HepG2 (cell line): ENCODE measurements around the gene MCM8. TPM values are rescaled to one million over a fixed set of nuclear protein-coding genes. Genes with fewer than 3 reads are reported as not detected.

Experiments used
- ATAC-seq: fragments of 200-7000 bp; cut with Tn5 transposase; 3 replicates; pipeline ENCODE4 v1.9.1; 2020; ENCODE audit warnings: mild to moderate bottlenecking, moderate library complexity
- BruUV-seq: library from RNA; stranded (reverse); fragments of 400-500 nt; replicated peaks from 2 replicates; lab custom pipeline; 2021; lab: Mats Ljungman, UMichigan
- CTCF ChIA-PET: fragments of 300-600 bp; formaldehyde crosslinking; extraction: SDS; loops from one replicate; lab custom pipeline; 2021; ENCODE audit warnings: low total read pairs, inconsistent platforms, low intra/inter-chr PET ratio; lab: Yijun Ruan, JAX
- POLR2A ChIA-PET: fragments of 350-600 bp; sonication (Branson Sonifier 250); formaldehyde crosslinking; loops from one replicate; lab custom pipeline; 2020; ENCODE audit warnings: antibody characterized with exemption, inconsistent platforms; lab: Yijun Ruan, JAX
- DNase-seq: peaks from one replicate; pipeline ENCODE4 v3.0.0-alpha.2; 2015; ENCODE audit warnings: low spot score
- FAIRE-seq: peaks from 3 replicates; lab custom pipeline; 2011; peaks lifted over from hg19 to GRCh38; lab: Jason Lieb, UNC
- H2AFZ ChIP-seq: one replicate; pipeline ENCODE4 v1.6.1; 2011; ENCODE audit warnings: low read length, inconsistent platforms
- H3K27ac ChIP-seq: fragments of 300-600 bp; 3 replicates; pipeline ENCODE4 v1.8.0; 2011; ENCODE audit warnings: mixed run types, mild to moderate bottlenecking, mixed read lengths, low read length, inconsistent platforms; ENCODE audit not compliant: insufficient read depth; ENCODE audit errors: extremely low read length
- H3K27me3 ChIP-seq, 2 experiments: fragments of 200-600 bp in 1 of 2; 2 replicates in 1 of 2; 3 replicates in 1 of 2; pipeline versions ENCODE4 v1.6.0 to v1.8.0; 2011; ENCODE audit warnings: low read length in 2 of 2, mild to moderate bottlenecking in 2 of 2, moderate library complexity in 2 of 2, inconsistent platforms in 1 of 2; ENCODE audit not compliant: insufficient read depth in 2 of 2, control insufficient read depth in 1 of 2
- H3K36me3 ChIP-seq, 2 experiments: fragments of 200-600 bp in 1 of 2; replicated peaks in 1 of 2; 2 replicates in 1 of 2; 3 replicates in 1 of 2; pipeline versions ENCODE4 v1.5.1 to v1.8.0; 2011; ENCODE audit warnings: low read length in 2 of 2, inconsistent platforms in 1 of 2; ENCODE audit not compliant: insufficient read depth in 2 of 2, control insufficient read depth in 1 of 2
- H3K4me1 ChIP-seq: 2 replicates; pipeline ENCODE4 v1.5.1; 2012; ENCODE audit warnings: low read length, inconsistent platforms; ENCODE audit not compliant: insufficient read depth
- H3K4me2 ChIP-seq: 2 replicates; pipeline ENCODE4 v1.6.0; 2011; ENCODE audit warnings: low read depth, low read length, inconsistent platforms
- H3K4me3 ChIP-seq, 3 experiments: fragments of 200-600 bp in 1 of 3; sonication (generic), shearing (Covaris generic) in 1 of 3; replicated peaks in 1 of 3; 2 replicates each; pipeline ENCODE4 v1.5.1; 2011 to 2016; ENCODE audit warnings: low read length in 3 of 3, inconsistent platforms in 2 of 3, low read depth in 2 of 3, mild to moderate bottlenecking in 2 of 3, control low read depth in 1 of 3, mixed read lengths in 1 of 3; ENCODE audit not compliant: insufficient read depth in 1 of 3
- H3K79me2 ChIP-seq: one replicate; pipeline ENCODE4 v1.6.1; 2011; ENCODE audit warnings: low read length, inconsistent platforms; ENCODE audit not compliant: insufficient read depth
- H3K9ac ChIP-seq: 2 replicates; pipeline ENCODE4 v1.6.0; 2011; ENCODE audit warnings: mild to moderate bottlenecking, low read depth, low read length, inconsistent platforms; ENCODE audit not compliant: insufficient read depth
- H3K9me3 ChIP-seq: 2 replicates; pipeline ENCODE4 v1.5.1; 2012; ENCODE audit warnings: mild to moderate bottlenecking, low read length
- H4K20me1 ChIP-seq: 2 replicates; pipeline ENCODE4 v1.6.0; 2011; ENCODE audit warnings: inconsistent platforms, mild to moderate bottlenecking, low read length, moderate library complexity; ENCODE audit not compliant: insufficient read depth
- ATAD3A ChIP-seq: sonication (generic); formaldehyde crosslinking; IDR thresholded peaks from 2 replicates; pipeline ENCODE4 v1.4.0; 2020; ENCODE audit warnings: missing genetic modification reagents
- HNRNPK ChIP-seq: fragments of 200-400 bp; formaldehyde crosslinking; IDR thresholded peaks from 2 replicates; pipeline ENCODE4 v1.6.1; 2018; ENCODE audit warnings: low read length, low read depth, moderate library complexity, mild to moderate bottlenecking; ENCODE audit not compliant: poor library complexity, severe bottlenecking
- NKX3-1 ChIP-seq: sonication (generic); formaldehyde crosslinking; IDR thresholded peaks from 2 replicates; pipeline ENCODE4 v1.5.0; 2020; ENCODE audit warnings: missing genetic modification reagents
- NR2F6 ChIP-seq, 2 experiments: IDR thresholded peaks; 2 replicates each; pipeline ENCODE4 v1.6.1; 2016; ENCODE audit warnings: antibody characterized with exemption in 1 of 2, mild to moderate bottlenecking in 1 of 2
- POLR2AphosphoS5 ChIP-seq: IDR thresholded peaks from 2 replicates; pipeline ENCODE4 v1.6.1; 2012; ENCODE audit warnings: low read depth, low read length
- RFXAP ChIP-seq: sonication (generic); formaldehyde crosslinking; IDR thresholded peaks from 2 replicates; pipeline ENCODE4 v1.4.0; 2020; ENCODE audit warnings: missing genetic modification reagents, borderline replicate concordance
- SP2 ChIP-seq: sonication (generic); formaldehyde crosslinking; IDR thresholded peaks from 2 replicates; pipeline ENCODE4 v1.5.1; 2020; ENCODE audit warnings: mild to moderate bottlenecking, missing genetic modification reagents
- ZHX1 ChIP-seq: sonication (generic); formaldehyde crosslinking; IDR thresholded peaks from 2 replicates; pipeline ENCODE4 v1.8.1; 2022; ENCODE audit warnings: low read depth, mild to moderate bottlenecking, missing genetic modification reagents
- ZNF383 ChIP-seq: sonication (generic); formaldehyde crosslinking; IDR thresholded peaks from 2 replicates; pipeline ENCODE4 v1.4.0; 2020; ENCODE audit warnings: missing genetic modification reagents, mild to moderate bottlenecking, borderline replicate concordance
- ZNF460 ChIP-seq: sonication (generic); formaldehyde crosslinking; IDR thresholded peaks from 2 replicates; pipeline ENCODE4 v1.5.1; 2020; ENCODE audit warnings: missing genetic modification reagents, mild to moderate bottlenecking, borderline replicate concordance
- in situ Hi-C: cut with HindIII; loops from 2 replicates; pipeline ENCODE4 v1.10.0; 2017; ENCODE audit warnings: low pct_unique_long_range_greater_than_20kb; ENCODE audit not compliant: extremely low pct_ligation_motif_present
- intact Hi-C: fragments of 100-400 bp; cut with micrococcal nuclease; formaldehyde crosslinking; loops from one replicate; pipeline ENCODE4 v1.10.0; 2022; ENCODE audit not compliant: unreplicated experiment
- polyA plus RNA-seq, 8 experiments: library from polyadenylated mRNA; depleted of rRNA in 3 of 8; stranded (reverse) in 7 of 8; unstranded in 1 of 8; fragments of >200 nt; fragmentation: Illumina TruSeq in 4 of 8; extraction: Trizol in 4 of 8; gene quantifications; 2 replicates each; pipeline versions ENCODE4 v1.2.1 to v1.2.3, GENCODE V29; 2011 to 2016; ENCODE audit warnings: low read depth in 4 of 8, missing spikeins in 1 of 8, mixed read lengths in 1 of 8; ENCODE audit not compliant: insufficient read depth in 1 of 8
- total RNA-seq, 5 experiments: library from RNA; depleted of rRNA; stranded (reverse); fragments of >200 nt; fragmentation: Illumina TruSeq; extraction: Trizol; gene quantifications; 2 replicates each; pipeline ENCODE4 v1.2.3, GENCODE V29; 2016; ENCODE audit warnings: low read depth in 1 of 5
- TF ChIP-seq, protein P1 (sequence below): sonication (generic); formaldehyde crosslinking; IDR thresholded peaks from 2 replicates; pipeline ENCODE4 v1.9.0; 2021; ENCODE audit warnings: missing genetic modification reagents, borderline replicate concordance
- TF ChIP-seq, protein P2 (sequence below): sonication (generic); formaldehyde crosslinking; IDR thresholded peaks from 2 replicates; pipeline ENCODE4 v1.4.0; 2020; ENCODE audit warnings: missing genetic modification reagents, mild to moderate bottlenecking, borderline replicate concordance
- TF ChIP-seq, protein P3 (sequence below): sonication (generic); formaldehyde crosslinking; IDR thresholded peaks from 2 replicates; pipeline ENCODE4 v1.5.0; 2020; ENCODE audit warnings: mild to moderate bottlenecking, missing genetic modification reagents, borderline replicate concordance
- TF ChIP-seq, protein P4 (sequence below): sonication (generic); formaldehyde crosslinking; IDR thresholded peaks from 2 replicates; pipeline ENCODE4 v1.4.0; 2020; ENCODE audit warnings: mild to moderate bottlenecking, missing genetic modification reagents

MCM8 gene
- total and polyA plus RNA-seq, 2 of the 13 experiments (the other 11 are each of a cell fraction or from before 2014, with no cell fraction given) = 11.5 to 59.3 TPM

DNA sequence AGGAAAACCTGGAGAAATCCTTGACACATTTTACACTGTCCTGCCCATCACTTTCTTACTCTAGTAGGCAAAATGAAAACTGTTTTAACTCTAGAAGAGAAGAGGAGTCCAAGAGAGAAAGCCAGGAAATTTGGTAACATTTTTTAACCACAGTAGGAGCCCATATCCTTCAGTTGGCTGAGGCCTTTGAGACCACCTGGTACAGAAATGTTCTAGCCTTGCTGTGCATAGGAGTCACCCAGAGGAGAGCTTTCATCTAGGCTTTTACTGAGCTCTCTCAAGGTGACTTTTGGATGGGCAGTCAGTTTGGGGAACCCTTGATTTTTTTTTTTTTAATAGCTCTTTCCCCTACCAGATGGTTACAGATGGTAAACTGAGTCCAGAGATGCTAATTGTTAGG is 78.4 kb downstream of the MCM8 start:
- peaks cover 46% of the 10 kb centered on the region for H3K79me2 ChIP-seq
- ChIA-PET POLR2A (interaction anchor here (0.9 kb wide), 1 partner anchor 21 kb away, joined by 3 read pairs; no protein-coding TSS in a partner anchor), CTCF (no interaction called here)
- DNase-seq = no peak
- no peak overlapping the region for H3K9ac ChIP-seq
- no peak for FAIRE-seq
- no TSS peak for BruUV-seq
- intact Hi-C loops (no loop called here), in situ Hi-C loops (no loop called here)
- peaks cover 5% of the 10 kb centered on the region for H3K4me1 ChIP-seq
- peaks cover 21% of the 10 kb centered on the region for H4K20me1 ChIP-seq
- H3K9me3 ChIP-seq = peaks cover 6% of the 10 kb centered on the region; the same call in 1 of the 2 replicates
- H3K27ac ChIP-seq = no peak overlapping the region
- H3K4me3 ChIP-seq = no peak overlapping the region
- peaks cover 27 to 73% of the 10 kb centered on the region in 2 experiments for H3K36me3 ChIP-seq
- no peak for ATAC-seq
- no peak overlapping the region for H3K4me2 ChIP-seq
- H3K27me3 ChIP-seq = no peaks in the 10 kb centered on the region
- H2AFZ ChIP-seq = no peak overlapping the region
- TF ChIP-seq NKX3-1 (CRISPR knock-in tag) (no peak), RFXAP (CRISPR knock-in tag) (no peak), NR2F6 (IDR thresholded peaks at IDR 0.05) (no peak), NR2F6 (CRISPR knock-in tag; IDR thresholded peaks at IDR 0.05) (no peak), ATAD3A (CRISPR knock-in tag) (no peak), SP2 (CRISPR knock-in tag) (no peak), HNRNPK (no peak), ZHX1 (CRISPR knock-in tag) (no peak), ZNF383 (no peak), POLR2AphosphoS5 (no peak), ZNF460 (CRISPR knock-in tag) (no peak)
- TF ChIP-seq, protein P1, sequence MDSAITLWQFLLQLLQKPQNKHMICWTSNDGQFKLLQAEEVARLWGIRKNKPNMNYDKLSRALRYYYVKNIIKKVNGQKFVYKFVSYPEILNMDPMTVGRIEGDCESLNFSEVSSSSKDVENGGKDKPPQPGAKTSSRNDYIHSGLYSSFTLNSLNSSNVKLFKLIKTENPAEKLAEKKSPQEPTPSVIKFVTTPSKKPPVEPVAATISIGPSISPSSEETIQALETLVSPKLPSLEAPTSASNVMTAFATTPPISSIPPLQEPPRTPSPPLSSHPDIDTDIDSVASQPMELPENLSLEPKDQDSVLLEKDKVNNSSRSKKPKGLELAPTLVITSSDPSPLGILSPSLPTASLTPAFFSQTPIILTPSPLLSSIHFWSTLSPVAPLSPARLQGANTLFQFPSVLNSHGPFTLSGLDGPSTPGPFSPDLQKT (CRISPR knock-in tag) = no peak
- TF ChIP-seq, protein P2, sequence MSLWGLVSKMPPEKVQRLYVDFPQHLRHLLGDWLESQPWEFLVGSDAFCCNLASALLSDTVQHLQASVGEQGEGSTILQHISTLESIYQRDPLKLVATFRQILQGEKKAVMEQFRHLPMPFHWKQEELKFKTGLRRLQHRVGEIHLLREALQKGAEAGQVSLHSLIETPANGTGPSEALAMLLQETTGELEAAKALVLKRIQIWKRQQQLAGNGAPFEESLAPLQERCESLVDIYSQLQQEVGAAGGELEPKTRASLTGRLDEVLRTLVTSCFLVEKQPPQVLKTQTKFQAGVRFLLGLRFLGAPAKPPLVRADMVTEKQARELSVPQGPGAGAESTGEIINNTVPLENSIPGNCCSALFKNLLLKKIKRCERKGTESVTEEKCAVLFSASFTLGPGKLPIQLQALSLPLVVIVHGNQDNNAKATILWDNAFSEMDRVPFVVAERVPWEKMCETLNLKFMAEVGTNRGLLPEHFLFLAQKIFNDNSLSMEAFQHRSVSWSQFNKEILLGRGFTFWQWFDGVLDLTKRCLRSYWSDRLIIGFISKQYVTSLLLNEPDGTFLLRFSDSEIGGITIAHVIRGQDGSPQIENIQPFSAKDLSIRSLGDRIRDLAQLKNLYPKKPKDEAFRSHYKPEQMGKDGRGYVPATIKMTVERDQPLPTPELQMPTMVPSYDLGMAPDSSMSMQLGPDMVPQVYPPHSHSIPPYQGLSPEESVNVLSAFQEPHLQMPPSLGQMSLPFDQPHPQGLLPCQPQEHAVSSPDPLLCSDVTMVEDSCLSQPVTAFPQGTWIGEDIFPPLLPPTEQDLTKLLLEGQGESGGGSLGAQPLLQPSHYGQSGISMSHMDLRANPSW = no peak
- TF ChIP-seq, protein P3, sequence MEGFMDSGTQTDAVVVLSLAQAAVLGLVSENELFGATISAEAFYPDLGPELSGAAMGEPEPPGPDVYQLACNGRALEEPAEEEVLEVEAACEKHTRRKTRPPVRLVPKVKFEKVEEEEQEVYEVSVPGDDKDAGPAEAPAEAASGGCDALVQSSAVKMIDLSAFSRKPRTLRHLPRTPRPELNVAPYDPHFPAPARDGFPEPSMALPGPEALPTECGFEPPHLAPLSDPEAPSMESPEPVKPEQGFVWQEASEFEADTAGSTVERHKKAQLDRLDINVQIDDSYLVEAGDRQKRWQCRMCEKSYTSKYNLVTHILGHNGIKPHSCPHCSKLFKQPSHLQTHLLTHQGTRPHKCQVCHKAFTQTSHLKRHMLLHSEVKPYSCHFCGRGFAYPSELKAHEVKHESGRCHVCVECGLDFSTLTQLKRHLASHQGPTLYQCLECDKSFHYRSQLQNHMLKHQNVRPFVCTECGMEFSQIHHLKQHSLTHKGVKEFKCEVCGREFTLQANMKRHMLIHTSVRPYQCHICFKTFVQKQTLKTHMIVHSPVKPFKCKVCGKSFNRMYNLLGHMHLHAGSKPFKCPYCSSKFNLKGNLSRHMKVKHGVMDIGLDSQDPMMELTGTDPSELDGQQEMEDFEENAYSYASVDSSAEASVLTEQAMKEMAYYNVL (CRISPR knock-in tag) = no peak
- TF ChIP-seq, protein P4, sequence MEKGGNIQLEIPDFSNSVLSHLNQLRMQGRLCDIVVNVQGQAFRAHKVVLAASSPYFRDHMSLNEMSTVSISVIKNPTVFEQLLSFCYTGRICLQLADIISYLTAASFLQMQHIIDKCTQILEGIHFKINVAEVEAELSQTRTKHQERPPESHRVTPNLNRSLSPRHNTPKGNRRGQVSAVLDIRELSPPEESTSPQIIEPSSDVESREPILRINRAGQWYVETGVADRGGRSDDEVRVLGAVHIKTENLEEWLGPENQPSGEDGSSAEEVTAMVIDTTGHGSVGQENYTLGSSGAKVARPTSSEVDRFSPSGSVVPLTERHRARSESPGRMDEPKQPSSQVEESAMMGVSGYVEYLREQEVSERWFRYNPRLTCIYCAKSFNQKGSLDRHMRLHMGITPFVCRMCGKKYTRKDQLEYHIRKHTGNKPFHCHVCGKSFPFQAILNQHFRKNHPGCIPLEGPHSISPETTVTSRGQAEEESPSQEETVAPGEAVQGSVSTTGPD = no peak
- TF ChIP-seq, all 625 proteins: peak for 0
